ENCODE measurements around the gene GPR173.
A peak's percentile ranks its signal among the peaks of the same experiment; 100 is the strongest.

The GPR173 gene

DNA sequence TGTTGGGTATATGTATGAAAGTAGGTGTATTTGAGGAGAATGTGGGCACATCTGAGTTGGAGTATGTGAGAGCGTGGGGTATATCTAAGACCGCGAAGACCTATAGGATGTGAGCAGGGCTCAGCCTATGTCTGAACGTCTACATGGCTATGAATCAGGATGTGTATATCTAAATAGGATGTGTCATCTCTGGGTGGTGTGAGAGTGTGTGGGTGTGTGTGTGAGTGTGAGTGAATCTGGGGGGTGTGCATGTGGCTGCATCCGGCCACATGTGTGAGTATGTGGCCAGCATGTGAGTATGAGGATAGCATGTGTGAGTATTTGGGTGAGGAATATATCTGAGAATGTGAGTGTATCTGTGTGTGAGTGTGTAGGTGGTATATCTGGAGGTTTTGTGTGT lies 7.7 kb downstream of the GPR173 start:
- TF ChIP-seq, protein P1, sequence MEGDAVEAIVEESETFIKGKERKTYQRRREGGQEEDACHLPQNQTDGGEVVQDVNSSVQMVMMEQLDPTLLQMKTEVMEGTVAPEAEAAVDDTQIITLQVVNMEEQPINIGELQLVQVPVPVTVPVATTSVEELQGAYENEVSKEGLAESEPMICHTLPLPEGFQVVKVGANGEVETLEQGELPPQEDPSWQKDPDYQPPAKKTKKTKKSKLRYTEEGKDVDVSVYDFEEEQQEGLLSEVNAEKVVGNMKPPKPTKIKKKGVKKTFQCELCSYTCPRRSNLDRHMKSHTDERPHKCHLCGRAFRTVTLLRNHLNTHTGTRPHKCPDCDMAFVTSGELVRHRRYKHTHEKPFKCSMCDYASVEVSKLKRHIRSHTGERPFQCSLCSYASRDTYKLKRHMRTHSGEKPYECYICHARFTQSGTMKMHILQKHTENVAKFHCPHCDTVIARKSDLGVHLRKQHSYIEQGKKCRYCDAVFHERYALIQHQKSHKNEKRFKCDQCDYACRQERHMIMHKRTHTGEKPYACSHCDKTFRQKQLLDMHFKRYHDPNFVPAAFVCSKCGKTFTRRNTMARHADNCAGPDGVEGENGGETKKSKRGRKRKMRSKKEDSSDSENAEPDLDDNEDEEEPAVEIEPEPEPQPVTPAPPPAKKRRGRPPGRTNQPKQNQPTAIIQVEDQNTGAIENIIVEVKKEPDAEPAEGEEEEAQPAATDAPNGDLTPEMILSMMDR (IDR thresholded peaks at IDR 0.05; ENCODE audit: low read depth, low read length) = no peak
- DNase-seq (ENCODE audit: extremely low read depth, low read depth) = no peak

DNA sequence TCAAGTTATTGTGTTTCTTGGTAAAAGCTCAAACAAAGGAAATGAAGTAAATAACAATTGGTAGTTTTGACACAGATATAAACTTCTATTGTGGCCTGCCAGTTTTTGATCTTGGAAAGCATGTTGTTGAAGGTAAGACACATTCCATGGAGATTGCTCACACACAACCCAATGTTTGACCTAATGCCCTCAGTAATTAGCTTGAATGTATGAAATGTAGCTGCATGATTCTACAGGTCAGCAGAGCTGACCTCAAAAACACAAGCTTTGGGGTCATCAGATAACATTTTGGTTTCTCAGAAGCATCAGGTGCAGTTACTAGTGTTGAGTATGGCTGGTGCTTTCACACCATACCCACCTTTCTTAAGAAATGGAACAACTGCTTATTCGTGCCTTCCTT lies 16.5 kb downstream of the GPR173 start:
- DNase-seq (ENCODE audit: extremely low read depth, low read depth) = no peak
- TF ChIP-seq, protein P1 (IDR thresholded peaks at IDR 0.05; ENCODE audit: low read depth, low read length) = no peak

DNA sequence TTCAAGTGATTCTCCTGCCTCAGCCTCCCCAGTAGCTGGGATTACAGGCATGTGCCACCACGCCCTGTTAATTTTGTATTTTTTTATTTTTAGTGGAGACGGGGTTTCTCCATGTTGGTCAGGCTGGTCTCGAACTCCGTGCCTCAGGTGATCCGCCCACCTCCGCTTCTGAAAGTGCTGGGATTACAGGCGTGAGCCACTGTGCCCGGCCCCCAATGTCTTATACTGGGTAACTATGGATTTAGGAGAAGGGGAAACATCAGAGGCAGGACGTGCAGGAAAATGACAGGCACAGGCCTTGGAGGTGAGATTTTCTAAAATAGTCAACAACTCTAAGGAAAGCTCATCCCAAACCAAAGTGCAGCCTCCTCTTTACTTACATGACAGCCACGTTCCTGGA lies 22.5 kb downstream of the GPR173 start:
- no peak for DNase-seq (ENCODE audit: extremely low read depth, low read depth)
- TF ChIP-seq, protein P1 (IDR thresholded peaks at IDR 0.05; ENCODE audit: low read depth, low read length) = no peak

DNA sequence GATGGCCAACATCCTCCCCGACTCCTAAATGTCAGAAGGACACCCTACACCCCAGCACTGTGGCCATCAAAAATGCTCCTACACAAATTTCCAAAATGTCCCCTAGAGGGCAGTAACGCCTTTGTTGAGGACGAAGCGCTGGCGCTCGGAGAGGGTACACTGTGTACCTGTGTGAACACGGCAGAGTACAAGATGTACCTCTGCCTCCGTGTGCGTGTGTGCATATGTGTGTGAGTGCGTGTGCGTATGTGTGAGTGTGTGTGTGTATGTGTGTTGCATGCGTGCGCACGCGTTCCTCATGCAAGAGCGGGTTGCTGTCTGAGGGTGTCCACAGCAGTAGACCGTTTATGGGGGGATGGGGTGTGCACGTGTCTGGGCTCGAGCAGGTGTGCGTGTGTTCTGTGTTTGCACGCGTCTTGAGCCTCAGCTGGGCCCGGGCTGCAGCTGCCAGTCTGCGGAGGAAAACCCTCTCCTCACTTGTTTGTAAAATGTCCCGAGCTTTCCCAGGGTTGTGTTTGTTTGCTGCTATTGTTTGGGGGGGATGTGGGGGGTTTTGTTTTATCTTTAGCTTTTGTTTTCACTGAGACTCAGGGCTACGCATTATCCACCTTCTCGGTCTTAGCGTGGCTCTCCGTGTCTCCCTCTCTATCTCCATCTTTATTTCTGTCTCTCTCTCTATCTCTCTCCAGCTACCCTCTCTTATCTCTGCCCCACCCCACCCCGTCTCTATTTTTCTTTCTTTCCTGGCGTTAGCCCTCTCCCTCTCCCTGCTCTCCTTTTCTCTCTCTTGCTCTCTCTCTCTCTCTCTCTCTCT lies 23.2 kb downstream of the GPR173 start:
- TF ChIP-seq, protein P1 (IDR thresholded peaks at IDR 0.05; ENCODE audit: low read depth, low read length) = peak; percentile 68
- no peak for DNase-seq (ENCODE audit: extremely low read depth, low read depth)

DNA sequence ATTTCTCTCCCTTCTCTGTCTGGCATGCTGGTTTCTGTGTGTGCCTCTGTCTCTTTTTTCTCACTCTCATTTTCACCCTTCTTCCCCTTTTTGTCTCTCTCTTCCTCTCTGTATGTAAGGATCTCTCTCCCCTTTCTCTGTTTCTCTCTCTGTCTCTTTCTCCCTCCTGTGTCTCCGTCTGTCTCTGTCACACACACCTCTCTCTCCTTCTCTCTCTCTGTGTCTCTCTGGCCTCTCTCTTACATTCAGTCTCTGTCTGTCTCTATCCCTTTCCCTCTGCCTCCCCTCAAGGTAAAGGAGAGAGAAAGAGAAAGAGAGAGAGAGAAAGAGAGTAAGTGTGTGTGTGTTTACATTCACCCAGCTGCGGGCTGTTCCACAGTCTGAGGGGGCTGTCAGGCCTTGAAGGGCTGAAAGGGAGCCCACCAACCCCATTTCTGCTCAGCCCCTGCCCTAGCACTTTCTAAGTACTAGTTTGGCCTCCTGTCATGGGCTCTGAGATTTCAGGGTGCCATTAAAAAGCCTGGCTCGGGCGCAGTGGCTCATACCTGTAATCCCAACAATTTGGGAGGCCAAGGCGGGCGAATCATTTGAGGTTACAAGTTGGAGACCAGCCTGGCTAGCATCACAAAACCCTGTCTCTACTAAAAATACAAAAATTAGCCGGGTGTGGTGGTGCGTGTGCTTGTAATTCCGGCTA lies 24.0 kb downstream of the GPR173 start:
- TF ChIP-seq, protein P1 (IDR thresholded peaks at IDR 0.05; ENCODE audit: low read depth, low read length) = no peak
- DNase-seq (ENCODE audit: extremely low read depth, low read depth) = no peak

DNA sequence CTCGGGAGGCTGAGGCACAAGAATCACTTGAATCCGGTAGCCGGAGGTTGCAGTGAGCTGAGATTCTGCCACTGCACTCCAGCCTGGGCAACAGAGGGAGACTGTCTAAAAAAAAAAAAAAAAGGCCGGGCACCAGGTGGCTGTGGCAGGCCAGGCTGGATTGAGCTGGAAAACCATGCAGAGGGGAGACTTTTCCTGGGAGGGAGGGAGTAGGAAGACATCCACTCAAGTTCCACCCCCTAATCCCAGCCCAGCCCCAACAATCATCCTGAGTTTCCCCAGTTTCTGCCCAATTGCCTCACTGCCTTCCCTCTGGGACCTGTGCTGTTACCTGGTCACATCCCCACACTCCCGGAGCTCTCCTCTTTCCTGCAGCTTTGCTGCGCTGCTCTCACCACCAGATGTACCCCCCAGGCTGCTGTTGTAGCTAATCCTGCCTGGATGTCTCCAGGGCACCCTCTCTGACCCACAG lies 24.6 kb downstream of the GPR173 start:
- DNase-seq (ENCODE audit: extremely low read depth, low read depth) = no peak
- TF ChIP-seq, protein P1 (IDR thresholded peaks at IDR 0.05; ENCODE audit: low read depth, low read length) = no peak

DNA sequence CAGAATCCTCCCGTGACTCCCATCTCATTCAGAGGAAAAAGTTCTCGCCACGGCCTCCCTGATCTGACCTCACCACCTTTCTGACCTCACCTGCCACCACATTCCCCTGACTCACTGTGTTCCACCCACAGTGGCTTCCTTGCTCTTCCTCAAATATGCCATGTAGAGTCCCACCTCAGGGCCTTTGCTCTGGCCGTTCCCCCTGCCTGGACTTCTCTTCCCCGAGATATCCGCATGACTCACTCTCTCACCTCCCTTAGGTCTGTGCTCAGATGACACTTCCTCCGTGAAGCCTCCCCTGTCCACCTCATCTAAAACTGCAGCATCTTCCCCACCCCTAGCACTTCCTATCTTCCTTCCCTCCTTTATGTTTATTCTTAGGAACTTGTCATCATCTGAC lies 26.4 kb downstream of the GPR173 start:
- no peak for DNase-seq (ENCODE audit: extremely low read depth, low read depth)
- TF ChIP-seq, protein P1 (IDR thresholded peaks at IDR 0.05; ENCODE audit: low read depth, low read length) = no peak

Data from AG09319 (cell line).